HG03575 (cell line): ENCODE measurements around the gene PBX1.

Experiments used
- ATAC-seq: cut with Tn5 transposase; IDR thresholded peaks from one replicate; pipeline ENCODE4 v1.9.1; 2021; ENCODE audit not compliant: unreplicated experiment, insufficient number of reproducible peaks, low FRiP score; ENCODE audit errors: extremely low read depth

PBX1 gene

DNA sequence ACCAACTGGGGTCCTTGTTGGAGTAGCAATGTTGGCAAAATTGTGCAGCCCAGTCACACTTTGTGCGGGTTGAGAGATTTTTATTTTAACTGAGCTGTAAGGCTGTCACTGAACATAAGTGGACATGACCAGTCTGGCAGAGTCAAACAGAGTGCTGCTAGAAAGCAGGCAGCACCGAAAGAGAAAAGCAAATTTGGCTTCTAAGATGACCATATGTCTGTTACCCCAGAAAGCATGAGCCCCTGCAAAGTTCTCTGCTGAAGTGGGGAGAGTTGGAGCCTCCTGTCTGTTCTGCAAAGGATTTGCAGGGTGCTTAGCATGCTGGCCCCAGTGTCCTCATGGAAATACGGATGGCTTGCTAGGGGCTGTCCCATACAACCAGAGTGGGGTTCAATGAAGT lies 220.4 kb downstream of the PBX1 start:
- ATAC-seq: no peak

DNA sequence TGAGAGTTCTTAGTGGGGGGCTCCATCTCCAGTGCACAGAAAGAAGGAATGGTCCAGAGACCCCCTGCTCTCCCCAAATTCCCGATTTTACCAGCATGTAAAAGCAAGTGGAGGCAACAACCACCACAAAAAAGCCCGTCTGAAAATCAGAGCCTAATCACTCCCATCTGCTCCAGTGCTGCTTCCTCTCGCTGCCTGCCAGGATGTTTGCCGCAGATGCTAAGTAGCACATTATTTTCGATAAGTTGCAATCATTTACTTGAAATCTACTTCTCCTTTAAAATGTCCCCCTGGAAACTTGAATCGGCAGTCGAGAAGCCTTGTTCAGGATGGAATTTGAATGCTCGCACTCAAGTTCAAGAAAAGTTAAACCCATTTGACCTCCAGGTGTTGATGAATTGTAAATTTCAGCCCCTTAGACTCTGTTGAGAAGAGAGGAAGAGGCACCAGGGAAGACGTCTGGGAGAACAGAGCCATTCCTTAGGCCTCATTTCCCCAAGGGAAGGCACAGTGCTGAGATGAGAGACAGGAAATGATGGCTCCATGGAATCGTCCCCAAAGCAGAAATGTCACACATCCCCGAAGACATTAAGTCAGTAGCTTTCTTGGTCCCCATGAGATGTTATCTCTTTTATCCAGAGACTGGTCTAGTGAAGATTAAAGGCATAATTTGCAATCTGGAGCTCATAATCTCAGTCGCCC lies 221.3 kb downstream of the PBX1 start:
- no peak for ATAC-seq

DNA sequence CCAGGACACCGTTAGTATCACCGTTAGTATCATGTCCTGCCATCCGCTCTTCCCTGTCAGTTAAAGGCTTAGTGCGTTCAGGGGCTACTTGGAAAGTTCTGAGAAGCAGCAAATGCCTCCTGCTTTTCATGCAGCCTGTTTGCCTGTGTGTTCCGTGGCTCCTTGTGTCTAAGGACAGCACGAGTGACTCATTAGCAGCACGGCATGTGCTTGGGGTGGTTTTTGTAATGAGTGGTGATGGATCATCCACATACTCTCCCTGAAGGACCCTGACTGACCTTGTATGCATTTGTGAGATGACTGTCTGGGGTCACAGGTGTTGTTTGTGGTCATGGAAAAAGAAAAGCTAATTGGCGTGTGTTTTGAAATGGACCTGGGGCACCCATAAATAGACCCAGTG lies 221.9 kb downstream of the PBX1 start:
- no peak for ATAC-seq

DNA sequence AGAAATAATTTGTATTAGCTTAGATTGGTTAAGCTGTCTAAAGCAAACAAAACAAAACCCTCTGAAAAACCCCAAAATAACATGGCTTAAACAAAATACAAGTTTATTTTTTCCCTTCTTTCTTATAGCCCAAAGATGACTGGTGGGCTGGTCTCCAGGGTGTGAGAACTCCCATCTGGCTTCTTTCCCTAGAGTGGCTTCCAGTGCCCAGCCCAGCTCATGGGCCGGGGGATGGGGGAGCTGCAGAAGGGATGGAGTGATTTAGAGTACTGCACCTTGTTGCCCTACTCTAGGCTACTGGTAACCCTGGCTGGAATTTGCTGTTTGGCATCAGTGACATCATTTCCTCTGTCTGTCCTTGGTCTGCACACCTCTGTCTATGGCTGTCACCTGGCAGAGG lies 223.0 kb downstream of the PBX1 start:
- no peak for ATAC-seq

DNA sequence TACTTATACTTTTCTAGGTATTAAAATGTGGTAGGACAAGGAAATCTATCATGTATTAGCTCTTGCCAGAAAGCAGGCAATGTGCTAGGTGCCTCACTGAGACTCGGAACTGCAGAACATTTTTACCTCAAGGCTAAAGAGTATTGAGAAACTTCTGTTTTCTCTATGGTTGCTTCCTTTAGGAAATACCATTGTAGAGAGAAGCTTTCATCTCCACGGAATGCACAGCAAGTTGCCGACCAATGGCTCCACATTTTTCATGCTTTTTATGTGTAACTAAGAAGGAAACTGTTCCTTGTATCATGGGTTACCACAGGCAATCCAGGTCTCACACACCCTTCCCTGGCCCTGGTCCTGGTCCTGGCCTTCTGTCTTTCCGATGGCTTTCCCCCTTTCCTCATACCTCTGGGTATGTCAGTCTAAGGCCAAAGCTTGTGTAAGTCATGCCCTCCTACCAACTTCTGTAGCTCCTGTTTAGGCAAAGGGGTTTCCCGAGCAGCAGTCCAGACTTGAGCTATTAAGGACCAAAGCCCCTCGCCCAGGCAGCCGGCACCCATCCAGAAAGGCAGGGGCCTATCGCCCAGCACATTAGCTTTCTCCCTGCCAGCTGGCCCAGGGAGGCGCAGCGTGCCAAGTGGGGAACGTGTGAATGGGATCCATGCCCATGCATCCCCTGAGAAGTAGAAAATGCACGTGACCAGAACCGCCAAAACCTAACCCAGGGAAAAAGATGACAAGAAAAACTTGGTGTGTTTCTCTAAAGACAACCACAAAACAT lies 225.0 kb downstream of the PBX1 start:
- no peak for ATAC-seq

DNA sequence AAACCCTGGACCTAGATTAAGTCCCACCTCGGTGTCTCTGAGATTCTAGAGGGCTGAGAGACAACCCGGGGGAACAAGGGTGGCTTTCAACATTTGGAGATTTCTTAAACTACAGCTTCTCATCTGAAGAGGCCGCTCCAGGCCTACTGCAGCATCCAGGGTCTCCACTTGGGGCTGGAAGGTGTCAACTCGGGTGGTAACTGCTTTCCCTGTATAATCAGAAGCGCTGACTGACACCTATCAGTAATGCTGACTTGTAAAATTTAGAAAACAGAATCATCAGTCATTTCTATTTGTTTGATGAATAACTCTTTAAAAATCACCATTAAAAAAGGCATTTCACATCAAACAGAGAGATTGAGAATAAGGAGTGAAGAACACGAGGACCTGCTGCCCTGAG lies 226.0 kb downstream of the PBX1 start:
- ATAC-seq: no peak

DNA sequence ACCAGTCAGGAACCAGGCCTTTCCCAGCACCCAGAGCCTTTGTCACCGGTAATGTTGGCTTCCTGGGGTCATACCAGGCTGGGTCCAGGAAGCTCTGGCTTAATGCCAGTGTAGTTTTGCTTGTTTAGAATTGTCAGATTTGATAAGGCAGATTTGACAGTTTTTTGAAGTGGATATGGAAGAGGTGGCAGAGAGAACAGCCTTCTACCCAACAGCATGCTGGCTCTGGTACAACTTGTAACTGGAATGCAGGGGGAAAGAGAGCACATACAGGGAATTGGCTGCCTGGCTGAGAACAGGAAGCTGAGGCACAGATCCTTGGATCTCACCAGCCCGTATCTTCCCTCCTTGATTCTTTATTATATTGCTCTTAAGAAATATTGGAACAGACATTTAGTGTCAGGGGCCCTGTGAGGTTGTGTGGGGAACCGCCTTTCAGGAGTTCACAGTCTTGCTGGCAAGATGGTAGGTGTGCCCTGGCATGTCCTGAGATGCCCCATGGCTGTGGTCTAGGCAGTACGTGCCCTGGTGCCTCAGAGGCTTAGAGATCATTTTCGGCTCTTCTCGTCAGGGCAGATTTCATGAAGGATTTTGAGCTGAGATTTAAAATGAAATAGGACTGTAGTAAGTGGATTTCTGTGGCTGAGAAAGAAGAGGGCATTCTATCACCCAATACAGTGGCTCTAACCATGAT lies 227.0 kb downstream of the PBX1 start:
- no peak for ATAC-seq

DNA sequence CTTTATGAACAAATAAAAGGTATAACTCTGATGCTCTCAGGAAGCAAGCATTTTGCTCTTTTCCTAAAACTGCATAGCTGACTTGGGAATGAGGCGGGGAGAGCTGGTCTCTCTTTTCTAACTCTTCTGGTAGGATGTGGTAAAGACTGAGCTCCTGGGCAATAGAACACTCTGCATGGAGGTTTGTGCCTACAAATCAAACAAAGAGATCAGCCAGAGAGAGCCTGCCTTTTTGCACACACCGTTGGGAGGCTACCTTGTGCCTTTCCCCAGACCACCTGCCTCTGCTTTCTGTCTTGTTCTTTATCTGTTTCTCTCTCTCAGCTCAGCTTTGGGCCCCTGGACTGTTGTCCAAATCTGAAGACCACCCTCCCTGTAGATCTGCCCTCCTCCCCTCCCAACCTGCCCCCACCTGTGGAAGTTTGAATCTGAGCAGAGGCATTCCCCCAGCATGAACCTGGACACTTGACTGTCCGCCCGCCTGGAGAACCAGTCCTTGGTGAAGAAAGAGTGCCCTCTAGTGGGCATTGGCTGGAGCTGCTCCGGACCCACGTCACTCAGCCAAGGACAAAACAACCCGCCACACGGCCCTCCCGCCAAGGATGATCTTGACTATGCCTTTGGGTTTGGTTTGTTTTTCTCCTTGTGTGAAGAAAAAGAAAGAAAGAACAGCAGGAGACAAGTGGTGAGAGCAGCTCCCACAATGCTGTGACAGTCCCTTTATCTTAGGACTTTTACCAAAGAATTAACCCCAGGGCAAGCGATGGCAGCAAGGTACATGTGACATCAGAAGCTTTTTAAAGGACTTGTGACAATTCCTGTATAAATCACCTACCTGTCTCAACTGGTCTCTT lies 228.2 kb downstream of the PBX1 start:
- peak; percentile 77 for ATAC-seq

DNA sequence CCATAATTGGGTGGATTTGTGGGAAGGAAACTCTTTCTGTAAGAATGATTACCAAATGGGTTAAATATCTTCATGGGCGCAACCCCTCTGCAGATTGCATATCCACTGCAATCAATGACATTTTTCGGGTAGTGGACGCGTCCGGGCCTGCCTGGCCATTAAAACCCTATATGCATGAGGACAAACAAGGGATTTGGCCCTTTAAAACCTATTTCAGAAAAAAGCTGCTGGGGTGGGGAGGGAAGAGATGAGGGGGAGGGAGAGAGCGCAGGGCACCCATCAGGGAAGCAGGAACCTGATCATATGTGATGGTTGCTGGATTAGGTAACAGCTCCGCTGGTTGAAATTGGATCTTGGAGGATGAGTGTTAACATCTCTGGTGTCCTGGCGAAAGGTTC lies 228.8 kb downstream of the PBX1 start:
- no peak for ATAC-seq

DNA sequence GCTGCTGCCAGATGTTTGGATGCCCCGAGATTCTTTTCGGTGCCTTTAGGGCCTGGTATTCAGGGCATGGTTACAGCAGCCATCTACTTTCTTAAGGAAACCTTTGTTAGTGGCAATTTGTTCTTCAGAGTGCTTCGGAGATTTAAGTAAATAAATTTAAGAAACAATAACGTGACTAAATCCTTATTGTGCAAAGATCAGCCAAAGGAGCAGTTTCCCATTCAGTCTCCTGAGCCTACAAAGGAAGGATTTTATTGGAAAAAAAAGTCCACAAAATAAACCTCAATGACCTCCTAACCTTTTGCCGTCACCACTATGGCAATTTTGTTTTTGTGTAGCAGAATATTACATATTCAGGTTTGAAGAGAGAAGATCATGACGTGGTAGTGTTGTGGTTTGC lies 231.1 kb downstream of the PBX1 start:
- ATAC-seq: no peak

DNA sequence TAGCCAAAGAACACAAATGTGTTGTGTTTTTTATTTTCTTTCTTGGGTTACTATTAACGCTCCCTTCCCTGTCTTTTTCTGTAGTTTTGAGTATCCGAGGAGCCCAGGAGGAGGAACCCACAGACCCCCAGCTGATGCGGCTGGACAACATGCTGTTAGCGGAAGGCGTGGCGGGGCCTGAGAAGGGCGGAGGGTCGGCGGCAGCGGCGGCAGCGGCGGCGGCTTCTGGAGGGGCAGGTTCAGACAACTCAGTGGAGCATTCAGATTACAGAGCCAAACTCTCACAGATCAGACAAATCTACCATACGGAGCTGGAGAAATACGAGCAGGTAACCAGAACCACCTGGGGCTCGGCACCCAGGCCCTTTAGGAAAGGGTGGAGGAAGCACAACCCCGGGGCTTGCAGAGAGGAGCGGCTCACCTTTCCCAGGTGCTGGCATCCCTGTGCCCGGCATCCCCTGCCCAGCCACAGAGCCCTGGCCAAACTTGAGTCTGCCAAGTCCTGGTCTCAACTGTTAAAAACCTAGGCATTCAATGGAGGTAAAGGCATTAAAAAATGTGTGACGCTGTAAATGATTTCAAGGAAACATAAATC lies 233.5 kb downstream of the PBX1 start:
- ATAC-seq: no peak

DNA sequence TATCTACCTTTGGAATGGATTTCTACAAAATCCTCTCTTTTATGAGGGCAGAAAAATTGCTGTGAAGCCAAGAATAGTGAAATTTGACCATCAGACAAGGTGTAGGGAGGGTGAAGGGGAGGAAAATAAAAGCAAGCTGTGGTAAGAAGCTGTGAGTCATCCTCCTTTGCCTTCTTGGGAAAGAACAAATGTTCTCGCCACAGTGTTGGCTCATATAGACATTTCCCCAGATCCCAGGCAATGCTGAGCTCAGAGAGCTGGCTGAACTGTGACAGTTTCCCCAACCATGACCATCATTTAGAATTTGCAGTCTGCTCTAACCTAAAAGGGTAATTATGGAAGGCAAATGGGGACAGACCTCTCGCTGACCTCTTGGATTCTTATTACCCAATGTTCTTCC lies 235.4 kb downstream of the PBX1 start:
- ATAC-seq: no peak

DNA sequence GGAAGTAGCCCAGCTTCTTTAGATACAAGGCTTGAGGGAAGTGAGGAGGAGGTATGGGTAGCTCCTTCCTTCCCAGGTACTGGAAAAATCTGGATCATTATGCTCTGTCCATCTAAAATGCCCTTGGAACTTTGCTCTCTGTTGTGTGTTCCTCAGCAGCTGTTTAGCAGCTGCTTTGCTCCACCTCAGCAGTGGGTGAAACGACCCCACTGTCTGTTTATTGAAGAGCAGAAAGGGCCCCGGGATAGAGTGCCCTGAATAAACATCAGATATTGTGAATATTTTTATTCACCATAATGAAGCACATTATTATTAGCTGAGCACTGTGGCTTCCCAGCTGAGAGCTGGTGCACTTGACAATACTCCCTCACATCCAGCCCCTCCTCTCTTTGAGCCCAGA lies 237.9 kb downstream of the PBX1 start:
- ATAC-seq: no peak

DNA sequence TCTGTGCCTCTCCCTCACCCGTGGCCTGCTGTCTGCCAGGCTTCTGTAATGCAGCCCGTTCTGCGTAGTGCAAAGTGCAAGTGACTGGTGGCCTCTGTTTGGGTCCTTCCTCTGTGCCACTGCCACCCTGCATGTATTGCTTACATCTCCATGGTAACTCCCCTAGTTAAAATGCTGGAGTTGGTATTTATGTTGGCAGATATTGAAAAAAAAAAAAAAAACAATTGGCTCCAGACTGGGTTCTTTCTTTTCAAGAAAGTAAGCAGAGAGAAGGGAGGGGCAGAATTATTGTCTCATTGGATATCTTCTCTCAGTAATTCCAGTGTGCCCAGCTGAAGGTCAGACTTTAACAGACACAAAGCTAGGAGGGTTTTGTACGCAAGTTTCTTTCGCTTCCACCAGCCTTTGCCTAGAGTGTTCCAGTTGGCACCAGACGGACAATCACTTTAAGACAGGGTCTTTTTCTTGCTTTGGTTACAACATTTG lies 242.3 kb downstream of the PBX1 start:
- no peak for ATAC-seq

DNA sequence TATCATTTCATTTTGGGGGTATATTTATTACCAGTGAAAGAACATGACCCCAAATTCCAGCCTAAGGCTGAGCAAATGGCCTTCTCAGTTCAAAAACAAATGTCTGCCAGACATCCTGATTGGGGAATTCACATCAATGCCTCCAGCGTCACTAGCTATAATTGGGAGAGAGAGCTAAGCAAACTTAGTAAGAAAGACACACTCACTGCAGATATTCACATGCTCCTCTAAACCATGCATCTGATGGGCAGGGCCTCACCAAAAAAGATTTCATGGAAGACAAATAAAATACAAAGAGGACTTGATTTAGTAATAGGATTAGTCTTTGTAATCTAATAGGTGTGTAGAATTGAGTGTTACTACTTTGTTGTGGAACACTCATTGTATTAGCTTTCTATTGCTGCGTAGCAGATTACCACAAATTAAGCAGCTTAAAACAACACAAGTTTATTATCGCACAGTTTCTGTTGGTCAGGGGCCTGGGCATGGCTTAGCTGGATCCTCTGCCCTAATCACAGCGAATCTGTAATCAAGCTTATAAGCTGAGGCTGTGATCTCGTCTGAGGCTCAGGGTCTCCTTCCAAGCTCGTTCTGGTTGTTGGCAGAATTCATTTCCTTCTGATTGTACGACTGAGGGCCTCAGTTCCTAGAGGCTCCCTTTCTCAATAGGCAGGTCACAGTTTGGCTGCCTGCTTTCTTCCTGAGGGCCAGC lies 243.0 kb downstream of the PBX1 start:
- no peak for ATAC-seq

DNA sequence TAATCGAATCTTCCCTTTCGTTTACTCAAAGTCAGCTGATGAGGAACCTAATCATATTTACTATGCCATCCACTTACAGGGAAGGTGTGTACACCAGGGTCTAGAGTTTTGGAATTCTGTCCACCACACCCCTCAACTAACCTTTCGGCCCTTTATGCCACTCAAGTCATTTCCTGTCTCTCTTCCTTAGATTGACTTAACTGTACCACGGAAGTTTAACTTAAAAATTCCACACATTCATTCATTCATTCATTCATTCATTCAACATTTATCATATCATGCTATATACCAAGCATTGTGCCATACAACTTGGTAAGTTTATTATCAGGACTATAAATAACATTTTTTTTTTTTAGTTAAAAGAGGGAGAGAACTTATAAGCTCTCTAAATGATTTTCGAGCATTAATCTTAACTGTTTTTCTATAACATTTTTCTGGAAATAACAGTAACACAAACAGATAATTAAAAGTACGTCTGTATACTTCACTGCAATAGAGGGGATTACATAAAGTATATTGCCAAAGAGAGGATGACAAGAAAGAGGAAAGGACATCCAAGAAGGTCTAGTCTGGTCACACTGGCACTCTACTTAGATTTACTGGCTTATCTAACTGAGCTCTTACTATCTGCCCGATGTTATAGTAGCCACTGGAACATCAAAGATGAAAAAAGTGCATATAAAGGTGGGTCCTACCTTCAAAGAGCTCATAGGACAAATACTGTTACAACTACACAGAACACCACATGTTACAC lies 243.7 kb downstream of the PBX1 start:
- no peak for ATAC-seq

DNA sequence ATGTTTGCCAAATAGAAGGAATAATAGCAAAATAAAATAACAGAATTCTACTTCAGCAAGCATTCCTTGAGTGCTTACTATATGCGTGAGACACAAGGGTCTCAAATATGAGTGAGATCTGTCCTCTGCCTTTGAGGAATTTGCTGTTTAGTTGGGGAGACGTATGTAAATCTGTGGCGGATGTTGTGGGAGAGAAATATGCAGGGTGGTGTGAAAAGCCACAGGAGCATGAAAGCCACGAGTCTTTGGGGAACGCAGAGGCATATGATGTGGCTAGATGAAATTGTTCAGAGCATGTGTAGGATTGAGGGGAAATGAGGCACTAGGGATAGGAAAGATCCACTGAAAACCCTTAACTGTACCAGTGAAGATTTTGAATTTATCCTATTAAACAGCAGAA lies 244.4 kb downstream of the PBX1 start:
- no peak for ATAC-seq

DNA sequence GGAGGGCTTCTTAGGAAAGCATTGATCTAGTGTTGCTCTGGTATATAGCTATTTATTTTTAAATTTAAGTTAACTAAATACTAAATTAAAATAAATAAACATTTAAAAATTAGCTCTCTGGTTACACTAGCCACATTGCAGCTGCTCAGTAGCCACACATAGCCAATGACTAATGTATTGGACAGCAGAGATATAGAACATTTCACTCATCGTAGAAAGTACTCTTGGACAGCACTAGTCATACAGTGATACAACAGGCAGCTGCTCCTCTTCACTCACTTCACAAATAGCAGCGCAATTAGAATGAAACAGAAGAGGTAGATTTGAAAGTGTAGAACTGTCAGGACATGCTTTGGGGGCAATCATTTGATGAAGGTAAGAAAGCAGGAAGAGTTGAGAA lies 245.4 kb downstream of the PBX1 start:
- ATAC-seq: no peak
